ENCODE data around the gene CTPS2. TPM values are rescaled to one million over a fixed set of nuclear protein-coding genes. Genes with fewer than 3 reads are reported as not detected.
A peak's percentile ranks its signal among the peaks of the same experiment; 100 is the strongest.
"Not testable (repeated sequence)": the region's sequence is repeated elsewhere in the genome, so short reads cannot be mapped to it uniquely, and the experiment has no call there.

The CTPS2 gene
- total and polyA plus RNA-seq, 10 of the 15 experiments (the other 5 are each of a cell fraction or from before 2014, with no cell fraction given): 5.9 to 17.8 (median 14.2) TPM

- TF ChIP-seq IKZF1 (conservative IDR thresholded peaks at IDR 0.05): peak; percentile 50; the same call in 1 of the 2 replicates
- TF ChIP-seq PAX8 (IDR thresholded peaks at IDR 0.05): no peak
- peak; percentile 90; the same call in 1 of the 2 replicates for TF ChIP-seq TAF1 (IDR thresholded peaks at IDR 0.05; ENCODE audit: borderline replicate concordance, low read depth, low read length)
- TF ChIP-seq LARP7 (IDR thresholded peaks at IDR 0.05): 0 out of 2 replicates have a peak, but pooled peaks have one; percentile 7
- TF ChIP-seq HSF1 (IDR thresholded peaks at IDR 0.05; ENCODE audit: low read depth, low read length): no peak
- TF ChIP-seq E2F8 (IDR thresholded peaks at IDR 0.05; ENCODE audit: low read depth, partially characterized antibody): no peak
These were observed at the start of gene CTPS2 (continued) for GRCh38 chrX:16712548-16713155.

- BruUV-seq (replicated peaks); H3K27ac ChIP-seq (ENCODE audit: control insufficient read depth, insufficient read depth); SMC1A ChIA-PET (ENCODE audit: uncharacterized antibody, unreplicated experiment); FAIRE-seq; H3K4me1 ChIP-seq (ENCODE audit: control insufficient read depth, insufficient read depth, low read length); H3K4me3 ChIP-seq; H2AFZ ChIP-seq (ENCODE audit: control insufficient read depth, low read depth, low read length); H3K36me3 ChIP-seq (ENCODE audit: control insufficient read depth in 2 of 2, insufficient read depth in 2 of 2, low read length in 1 of 2); in situ Hi-C loops (cut with MboI); H3K27me3 ChIP-seq (replicated peaks in 1 of 2; ENCODE audit: control insufficient read depth in 2 of 2, insufficient read depth in 2 of 2, low read length in 1 of 2); intact Hi-C loops (cut with micrococcal nuclease; ENCODE audit: unreplicated experiment); H3K4me2 ChIP-seq (ENCODE audit: control insufficient read depth, insufficient read depth); H3K79me2 ChIP-seq (ENCODE audit: control insufficient read depth, insufficient read depth, low read length); DNase-seq (ENCODE audit: low read depth, low spot score); ATAC-seq; POLR2A ChIA-PET; RAD21 ChIA-PET (ENCODE audit: unreplicated experiment); H4K20me1 ChIP-seq (ENCODE audit: control insufficient read depth, insufficient read depth); H3K9me3 ChIP-seq (replicated peaks; ENCODE audit: control insufficient read depth, insufficient read depth, low read length); H3K9ac ChIP-seq (ENCODE audit: control insufficient read depth, insufficient read depth, low read length): not testable (repeated sequence)
- TF ChIP-seq ZNF24 (IDR thresholded peaks at IDR 0.05): peak; percentile 85
- CTCF ChIA-PET: interaction anchor here (0.6 kb wide), 2 partner anchors 21 to 285 kb away, joined by 3 to 4 read pairs; no protein-coding TSS in a partner anchor
- 84% methylated on average over 4 of the region's 4 CpGs for WGBS (ENCODE audit: insufficient coverage, insufficient replicate concordance, low lambda C conversion rate, missing lambda C conversion rate)
These were observed 49.0 kb upstream of the CTPS2 start for GRCh38 chrX:16761500-16761899.
